Psoas muscle (tissue), 8 donors: Measurements from ENCODE around the gene CRTAC1. TPM values are rescaled to one million over a fixed set of nuclear protein-coding genes. Genes with fewer than 3 reads are reported as not detected.

Source experiments
- ATAC-seq, 4 donors: fragments of 200-7000 bp; cut with Tn5 transposase; one replicate each; pipeline ENCODE4 v1.9.1; 2020; ENCODE audit warnings: moderate library complexity in 3 of 4, mild to moderate bottlenecking in 2 of 4
- DNase-seq, 2 donors: peaks; one replicate each; pipeline ENCODE4 v3.0.0-alpha.2; 2020
- H3K27ac ChIP-seq: fragments of 200-600 bp; one replicate; pipeline ENCODE4 v1.8.0; 2022
- H3K27me3 ChIP-seq, 3 donors: fragments of 200-600 bp in 1 of 3; one replicate each; pipeline versions ENCODE4 v1.6.1 to v1.8.0; 2013 to 2022; ENCODE audit warnings: low read length in 2 of 3, mild to moderate bottlenecking in 2 of 3, moderate library complexity in 1 of 3; ENCODE audit not compliant: insufficient read depth in 3 of 3
- H3K36me3 ChIP-seq, 2 donors: fragments of 200-600 bp in 1 of 2; one replicate each; pipeline versions ENCODE4 v1.6.1 to v1.8.0; 2013 to 2022; ENCODE audit warnings: low read depth in 1 of 2, mild to moderate bottlenecking in 1 of 2, moderate library complexity in 1 of 2; ENCODE audit not compliant: insufficient read depth in 1 of 2
- H3K4me1 ChIP-seq: fragments of 200-600 bp; one replicate; pipeline ENCODE4 v1.8.0; 2022
- H3K4me3 ChIP-seq: fragments of 200-600 bp; one replicate; pipeline ENCODE4 v1.8.0; 2022; ENCODE audit warnings: mild to moderate bottlenecking
- H3K9me3 ChIP-seq: fragments of 200-600 bp; one replicate; pipeline ENCODE4 v1.8.0; 2022
- WGBS, 3 donors: extraction: QIAGEN DNeasy Blood & Tissue Kit; methylation state at CpG; one replicate each; pipeline versions ENCODE4 v1.1.6 to v1.1.7; 2013; 5-methylcytosine and 5-hydroxymethylcytosine counted together
- intact Hi-C, 2 donors: fragments of 100-400 bp; cut with DNase I; formaldehyde crosslinking; loops; one replicate each; pipeline versions ENCODE4 v1.11.0 to v1.14.2; 2022
- polyA plus RNA-seq, 3 donors: library from polyadenylated mRNA; stranded (reverse); fragments of 200-250 nt; gene quantifications; one replicate each; pipeline ENCODE4 v1.2.3, GENCODE V29; 2013
- total RNA-seq, 4 donors: library from RNA; stranded (reverse); fragmentation: NEBNext Ultra II Directional in 2 of 4; extraction: Animal tissue kit (Norgen Biotek cat#: 25700) in 2 of 4; gene quantifications; one replicate each; pipeline versions ENCODE4 v1.2.1 to v1.2.4, GENCODE V29; 2021 to 2023
- TF ChIP-seq, protein P1 (sequence below): fragments of 200-600 bp; IDR thresholded peaks from one replicate; pipeline ENCODE4 v1.8.0; 2022; ENCODE audit warnings: antibody characterized with exemption
- donor health status: healthy with polysubstance abuse.
- donor health status: DM: no; HTN: no; CAD: no; lungs with moderate emphysema.
- donor health status: Bipolar disorder and iron deficiency.
- donor health status: healthy.
- donor health status: DM: yes; HTN: yes; CAD: no.
- donor health status: DM: no; HTN: no; CAD: no.
- donor health status: DM: no; HTN: no; CAD: no.
- donor health status: DM: yes; HTN: yes; CAD: no.

CRTAC1 gene
- total and polyA plus RNA-seq, 7 donors: 0.07 to 0.93 (median 0.30) TPM

DNA sequence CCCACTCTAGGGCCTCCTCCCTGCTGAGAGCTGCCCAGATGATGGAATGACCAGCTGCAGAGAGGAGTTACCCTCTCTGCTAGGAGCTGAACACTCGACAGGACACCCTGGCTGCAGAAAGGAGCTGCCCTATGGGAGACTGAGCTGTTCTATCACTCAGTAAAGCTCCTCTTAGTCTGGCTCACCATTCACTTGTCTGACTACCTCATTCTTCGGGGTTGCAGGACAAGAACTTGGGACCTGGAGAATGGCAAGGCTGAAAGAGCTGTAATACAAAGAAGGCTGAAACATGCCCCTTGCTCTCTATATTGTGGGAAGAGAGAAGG, 30.5 kb downstream of the CRTAC1 start:
- no peaks in the 10 kb centered on the region for H3K36me3 ChIP-seq
- ATAC-seq (no peak), DNase-seq (no peak)
- H3K4me1 ChIP-seq: no peaks in the 10 kb centered on the region
- TF ChIP-seq, protein P1, sequence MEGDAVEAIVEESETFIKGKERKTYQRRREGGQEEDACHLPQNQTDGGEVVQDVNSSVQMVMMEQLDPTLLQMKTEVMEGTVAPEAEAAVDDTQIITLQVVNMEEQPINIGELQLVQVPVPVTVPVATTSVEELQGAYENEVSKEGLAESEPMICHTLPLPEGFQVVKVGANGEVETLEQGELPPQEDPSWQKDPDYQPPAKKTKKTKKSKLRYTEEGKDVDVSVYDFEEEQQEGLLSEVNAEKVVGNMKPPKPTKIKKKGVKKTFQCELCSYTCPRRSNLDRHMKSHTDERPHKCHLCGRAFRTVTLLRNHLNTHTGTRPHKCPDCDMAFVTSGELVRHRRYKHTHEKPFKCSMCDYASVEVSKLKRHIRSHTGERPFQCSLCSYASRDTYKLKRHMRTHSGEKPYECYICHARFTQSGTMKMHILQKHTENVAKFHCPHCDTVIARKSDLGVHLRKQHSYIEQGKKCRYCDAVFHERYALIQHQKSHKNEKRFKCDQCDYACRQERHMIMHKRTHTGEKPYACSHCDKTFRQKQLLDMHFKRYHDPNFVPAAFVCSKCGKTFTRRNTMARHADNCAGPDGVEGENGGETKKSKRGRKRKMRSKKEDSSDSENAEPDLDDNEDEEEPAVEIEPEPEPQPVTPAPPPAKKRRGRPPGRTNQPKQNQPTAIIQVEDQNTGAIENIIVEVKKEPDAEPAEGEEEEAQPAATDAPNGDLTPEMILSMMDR: no peak
- intact Hi-C loops: no loop called here
- H3K27ac ChIP-seq: no peak overlapping the region
- WGBS, 3 donors: 63 to 75% (median 69%) methylated on average over 2 of the region's 2 CpGs
- H3K9me3 ChIP-seq: peaks cover 9% of the 10 kb centered on the region
- no peaks in the 10 kb centered on the region for H3K27me3 ChIP-seq
- no peak overlapping the region for H3K4me3 ChIP-seq

DNA sequence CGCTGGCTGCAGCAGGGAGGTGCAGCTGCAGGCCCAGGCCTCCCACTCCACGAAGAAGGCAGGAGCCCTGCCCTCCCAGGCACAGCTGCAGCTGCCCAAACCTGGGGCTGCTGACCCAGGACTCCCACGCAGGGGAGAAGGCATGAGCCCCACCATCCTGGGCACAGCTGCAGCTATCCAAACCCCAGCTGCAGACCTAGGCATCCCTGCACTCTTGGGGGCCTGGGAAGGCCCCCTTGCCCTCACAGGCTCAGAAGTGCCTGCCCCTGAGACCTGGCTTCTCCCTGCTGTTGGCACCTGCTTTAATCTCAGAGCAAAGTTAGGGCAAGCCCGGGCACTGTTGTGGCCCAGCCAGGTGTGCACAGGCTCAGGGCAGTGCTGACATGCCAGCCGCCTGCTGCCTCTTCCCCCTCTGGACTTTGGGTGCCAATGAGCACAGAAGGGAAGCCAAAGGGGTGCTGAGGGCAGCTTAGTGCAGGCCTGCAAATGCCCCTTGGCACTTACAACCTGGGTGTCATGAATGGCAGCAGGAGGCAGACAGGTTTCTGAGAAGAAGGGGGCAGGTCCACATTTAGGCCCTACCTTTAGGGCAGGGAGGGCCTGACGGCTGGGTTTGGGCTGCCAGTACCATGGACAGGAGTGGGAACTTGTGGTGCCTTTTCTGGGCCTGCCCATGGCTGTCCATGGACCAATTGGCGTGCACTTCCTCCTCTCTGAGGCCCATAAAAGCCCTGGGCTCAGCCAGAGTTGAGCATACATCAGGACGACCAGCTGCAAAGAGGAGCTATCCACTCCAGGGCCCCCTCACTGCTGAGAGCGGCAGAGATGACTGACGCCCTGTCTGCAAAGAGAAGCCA, 31.1 kb downstream of the CRTAC1 start:
- no peaks in the 10 kb centered on the region for H3K4me1 ChIP-seq
- intact Hi-C loops: no loop called here
- WGBS, 3 donors: 65 to 79% (median 72%) methylated on average over 10 of the region's 10 CpGs
- no peak for DNase-seq
- no peaks in the 10 kb centered on the region for H3K36me3 ChIP-seq
- H3K4me3 ChIP-seq: no peak overlapping the region
- H3K9me3 ChIP-seq: peaks cover 9% of the 10 kb centered on the region
- TF ChIP-seq, protein P1: no peak
- H3K27me3 ChIP-seq: no peaks in the 10 kb centered on the region
- H3K27ac ChIP-seq: no peak overlapping the region
- ATAC-seq: no peak

DNA sequence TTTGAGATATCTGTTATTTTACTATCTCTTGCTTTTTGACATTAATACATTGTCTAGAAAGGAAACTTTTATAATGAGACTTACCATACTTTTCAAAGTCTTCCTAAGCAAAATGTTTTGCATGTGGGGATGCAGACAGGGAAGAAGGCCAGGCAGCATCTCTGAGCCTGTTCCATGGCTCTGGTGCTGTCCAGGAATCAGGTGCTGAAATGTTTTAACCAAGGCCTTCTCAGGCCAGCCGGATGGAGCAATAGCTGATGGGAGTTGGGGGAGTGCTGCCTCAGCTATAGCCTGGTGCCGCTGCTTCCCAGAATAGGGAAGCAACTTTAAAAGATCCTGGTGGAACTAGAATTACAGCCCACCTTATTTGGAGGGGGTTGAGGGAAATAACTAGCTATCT, 38.5 kb downstream of the CRTAC1 start:
- 18 to 26% (median 20%) methylated on average over 2 of the region's 2 CpGs for WGBS, 3 donors
- intact Hi-C loops: no loop called here
- Histone ChIP-seq H3K36me3 (no peaks in the 10 kb centered on the region), H3K4me3 (no peak overlapping the region), H3K27ac (no peak overlapping the region), H3K27me3 (peaks cover 0 to 9% (median 0%) of the 10 kb centered on the region in 3 donors), H3K9me3 (no peaks in the 10 kb centered on the region), H3K4me1 (no peaks in the 10 kb centered on the region)
- TF ChIP-seq, protein P1: no peak
- DNase-seq (no peak), ATAC-seq (no peak)

DNA sequence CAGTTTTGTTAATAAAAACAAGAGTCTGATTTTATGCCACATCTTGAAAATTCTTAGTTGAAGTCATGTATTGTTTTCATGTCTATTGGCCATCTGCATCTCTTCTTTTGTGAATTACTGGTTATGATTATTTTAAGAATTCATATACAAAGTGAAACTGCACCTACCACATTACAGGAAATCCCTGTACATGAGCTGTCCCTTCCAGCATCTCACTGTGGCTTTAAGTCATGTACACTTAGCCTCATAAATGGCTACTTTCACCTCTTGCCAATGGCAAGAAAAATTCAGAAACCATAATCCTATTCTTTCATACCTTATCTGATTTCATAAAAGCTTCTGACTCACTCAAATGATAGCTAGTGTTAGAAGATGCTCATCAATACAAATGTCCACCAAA, 48.6 kb downstream of the CRTAC1 start:
- intact Hi-C loops: no loop called here
- Histone ChIP-seq H3K4me1 (no peaks in the 10 kb centered on the region), H3K4me3 (no peak overlapping the region), H3K9me3 (no peaks in the 10 kb centered on the region), H3K27ac (no peak overlapping the region), H3K36me3 (no peaks in the 10 kb centered on the region), H3K27me3 (peaks cover 2 to 42% (median 3%) of the 10 kb centered on the region in 3 donors)
- DNase-seq (no peak), ATAC-seq (no peak)
- TF ChIP-seq, protein P1: no peak

DNA sequence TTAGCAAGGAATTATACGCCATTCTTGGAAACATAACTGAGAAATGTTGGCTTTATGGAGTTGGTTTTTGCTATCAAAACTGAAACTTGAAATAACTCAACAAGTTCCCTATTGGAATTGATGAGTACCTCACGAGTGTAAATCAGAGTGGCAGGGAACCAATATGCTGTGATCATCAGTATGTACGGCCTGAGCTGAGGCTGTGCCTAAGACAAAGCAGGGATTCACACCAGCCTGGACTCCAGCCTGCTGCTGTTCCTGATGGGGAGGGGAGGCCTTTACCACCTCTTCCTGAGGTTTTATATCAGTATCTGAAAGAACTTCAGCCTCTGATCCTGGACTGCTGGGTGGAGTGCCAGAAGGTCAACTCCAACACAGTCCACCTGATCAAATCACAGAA, 52.7 kb downstream of the CRTAC1 start:
- Histone ChIP-seq H3K4me3 (no peak overlapping the region), H3K4me1 (no peaks in the 10 kb centered on the region), H3K27ac (no peak overlapping the region), H3K36me3 (no peaks in the 10 kb centered on the region), H3K9me3 (no peaks in the 10 kb centered on the region), H3K27me3 (peaks cover 11 to 78% (median 15%) of the 10 kb centered on the region in 3 donors)
- 60 to 80% (median 63%) methylated on average over 3 of the region's 3 CpGs for WGBS, 3 donors
- no peak for ATAC-seq
- TF ChIP-seq, protein P1: no peak
- no peak for DNase-seq
- intact Hi-C loops: no loop called here
